Measurements from ENCODE around the gene GATD1.

Gene GATD1

DNA sequence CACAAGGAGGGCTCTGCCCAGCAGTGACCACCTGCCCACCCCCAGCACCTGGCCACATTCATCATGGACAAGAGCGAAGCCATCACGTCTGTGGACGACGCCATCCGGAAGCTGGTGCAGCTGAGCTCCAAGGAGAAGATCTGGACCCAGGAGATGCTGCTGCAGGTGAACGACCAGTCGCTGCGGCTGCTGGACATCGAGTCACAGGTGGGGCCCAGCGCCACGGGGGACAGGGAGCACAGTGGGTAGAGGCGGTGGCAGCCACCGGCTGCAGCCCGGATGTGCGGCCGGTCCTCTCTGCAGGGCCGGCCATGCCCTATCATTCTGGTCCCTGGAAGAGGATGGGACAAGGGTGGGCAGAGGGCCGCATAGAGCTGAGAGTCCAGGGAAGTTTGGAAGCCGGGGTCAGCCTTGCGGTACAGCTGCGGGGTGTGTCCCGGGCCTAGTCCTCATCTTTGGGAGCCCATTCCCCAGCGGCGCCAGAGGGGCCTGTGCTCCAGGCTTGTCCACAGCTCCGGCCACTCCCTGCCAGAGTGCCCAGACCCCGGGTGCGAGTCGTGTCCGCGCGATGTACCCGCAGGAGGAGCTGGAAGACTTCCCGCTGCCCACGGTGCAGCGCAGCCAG is 57.2 kb downstream of the GATD1 start:
- TF ChIP-seq L3MBTL2 (conservative IDR thresholded peaks at IDR 0.05) (no peak), FOXM1 (IDR thresholded peaks at IDR 0.05; ENCODE audit: borderline replicate concordance) (no peak), BHLHE40 (IDR thresholded peaks at IDR 0.05; ENCODE audit: borderline replicate concordance) (no peak), ZNF384 (IDR thresholded peaks at IDR 0.05) (no peak), FOXA1 (IDR thresholded peaks at IDR 0.05) (no peak), ARNT (IDR thresholded peaks at IDR 0.05) (no peak), NFRKB (IDR thresholded peaks at IDR 0.05) (no peak), TARDBP (IDR thresholded peaks at IDR 0.05) (no peak), SUZ12 (IDR thresholded peaks at IDR 0.05) (no peak), LEF1 (IDR thresholded peaks at IDR 0.05; ENCODE audit: borderline replicate concordance) (no peak), FOXK2 (IDR thresholded peaks at IDR 0.05) (no peak), CTBP1 (IDR thresholded peaks at IDR 0.05; ENCODE audit: borderline replicate concordance) (no peak), SP1 (IDR thresholded peaks at IDR 0.05) (no peak)
- TF ChIP-seq, protein P1, sequence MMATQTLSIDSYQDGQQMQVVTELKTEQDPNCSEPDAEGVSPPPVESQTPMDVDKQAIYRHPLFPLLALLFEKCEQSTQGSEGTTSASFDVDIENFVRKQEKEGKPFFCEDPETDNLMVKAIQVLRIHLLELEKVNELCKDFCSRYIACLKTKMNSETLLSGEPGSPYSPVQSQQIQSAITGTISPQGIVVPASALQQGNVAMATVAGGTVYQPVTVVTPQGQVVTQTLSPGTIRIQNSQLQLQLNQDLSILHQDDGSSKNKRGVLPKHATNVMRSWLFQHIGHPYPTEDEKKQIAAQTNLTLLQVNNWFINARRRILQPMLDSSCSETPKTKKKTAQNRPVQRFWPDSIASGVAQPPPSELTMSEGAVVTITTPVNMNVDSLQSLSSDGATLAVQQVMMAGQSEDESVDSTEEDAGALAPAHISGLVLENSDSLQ (IDR thresholded peaks at IDR 0.05) = no peak
- ChIA-PET POLR2A (no interaction called here), CTCF (no interaction called here)
- DNase-seq (ENCODE audit: extremely low spot score) = no peak

DNA sequence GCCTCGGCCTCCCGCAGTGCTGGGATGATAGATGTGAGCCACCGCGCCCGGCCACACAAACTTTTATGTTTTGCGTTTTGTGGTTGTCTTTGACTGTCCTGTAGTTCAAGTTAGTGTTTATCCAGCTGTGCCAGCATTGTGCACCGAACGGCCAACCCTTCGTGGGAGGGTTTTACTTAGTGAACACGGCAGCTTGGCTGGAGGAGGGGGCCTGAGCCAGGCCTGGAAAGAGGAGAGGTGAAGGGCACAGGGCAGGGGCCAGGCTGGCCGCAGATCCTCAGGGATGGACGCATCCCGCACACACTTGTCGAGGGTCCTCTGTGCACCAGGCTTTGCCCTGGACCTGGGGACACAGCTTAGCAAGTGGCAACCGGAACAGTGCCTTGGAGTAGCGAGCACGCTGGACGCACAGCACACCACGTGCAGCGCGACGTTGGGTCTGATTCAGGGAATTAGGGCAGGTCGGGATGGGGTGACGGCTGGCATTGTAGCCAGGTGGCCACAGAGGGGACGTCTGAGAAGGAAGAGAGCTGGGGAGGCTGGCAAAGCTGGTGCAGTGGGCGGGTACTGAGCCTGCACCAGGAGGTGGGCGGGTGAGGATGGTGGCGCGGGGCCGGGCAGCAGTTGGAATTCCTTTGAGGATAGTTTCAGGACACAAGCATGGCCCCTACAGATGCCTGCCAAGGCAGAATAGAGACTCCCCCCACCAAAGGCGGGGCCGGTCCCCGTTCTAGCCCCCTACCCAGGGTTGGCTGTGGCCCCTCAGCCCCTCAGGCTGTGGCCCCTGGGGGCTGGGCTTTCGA is 57.9 kb downstream of the GATD1 start:
- CTCF ChIA-PET = no interaction called here
- no peak for DNase-seq (ENCODE audit: extremely low spot score)
- POLR2A ChIA-PET = interaction anchor here (1.6 kb wide), 1 partner anchor 24 kb away, joined by 4 read pairs; the partner anchor contains the start of gene TMEM80
- TF ChIP-seq ELF4 (IDR thresholded peaks at IDR 0.05) (no peak), SUZ12 (IDR thresholded peaks at IDR 0.05) (no peak), FOXM1 (IDR thresholded peaks at IDR 0.05; ENCODE audit: borderline replicate concordance) (no peak), ARNT (IDR thresholded peaks at IDR 0.05) (no peak), NFRKB (IDR thresholded peaks at IDR 0.05) (no peak), BHLHE40 (IDR thresholded peaks at IDR 0.05; ENCODE audit: borderline replicate concordance) (no peak), FOXK2 (IDR thresholded peaks at IDR 0.05) (no peak), CTBP1 (IDR thresholded peaks at IDR 0.05; ENCODE audit: borderline replicate concordance) (no peak), TARDBP (IDR thresholded peaks at IDR 0.05) (no peak), L3MBTL2 (conservative IDR thresholded peaks at IDR 0.05) (no peak), LEF1 (IDR thresholded peaks at IDR 0.05; ENCODE audit: borderline replicate concordance) (no peak), ZNF384 (IDR thresholded peaks at IDR 0.05) (no peak), HDGF (IDR thresholded peaks at IDR 0.05; ENCODE audit: borderline replicate concordance) (no peak), SP1 (IDR thresholded peaks at IDR 0.05) (no peak), FOXA1 (IDR thresholded peaks at IDR 0.05) (no peak)
- TF ChIP-seq, protein P1 (IDR thresholded peaks at IDR 0.05) = no peak
